ENCODE measurements around the gene GAS7.

DNA sequence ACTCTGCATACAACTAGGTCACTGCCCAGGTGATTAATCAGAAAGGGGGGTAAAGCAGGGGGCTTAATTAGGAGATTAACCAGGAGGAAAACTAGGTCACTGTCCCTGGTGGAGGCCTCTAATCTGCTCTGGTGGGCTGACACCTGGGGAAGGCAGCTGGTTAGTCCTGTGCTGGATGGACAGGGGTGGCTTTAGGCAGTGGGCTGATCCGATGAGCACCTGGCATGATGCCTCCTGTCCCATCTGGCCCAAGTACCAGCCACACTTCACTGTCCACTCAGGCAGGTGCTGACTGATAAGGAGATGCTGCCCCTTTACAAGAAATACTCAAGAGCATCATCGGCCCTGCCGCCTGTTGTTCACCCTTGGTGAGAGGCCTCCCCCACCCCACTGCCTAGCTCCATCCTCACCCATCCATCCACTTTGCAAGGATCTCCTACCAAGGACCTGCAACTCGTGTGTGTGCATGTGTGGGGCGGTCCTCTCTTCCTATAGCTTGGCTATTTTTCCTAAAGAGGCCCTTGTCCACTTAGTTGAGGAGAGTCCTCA lies 279.5 kb downstream of the GAS7 start:
- TF ChIP-seq POLR2A (IDR thresholded peaks at IDR 0.05; ENCODE audit: low read length) (no peak), GATA1 (IDR thresholded peaks at IDR 0.05; ENCODE audit: low read depth, low read length) (no peak)
